ENCODE results near the gene SERTAD3. TPM values are rescaled to one million over a fixed set of nuclear protein-coding genes. Genes with fewer than 3 reads are reported as not detected.

SERTAD3 gene
- total and polyA plus RNA-seq, 2 of the 8 experiments (the other 6 are each of a cell fraction or from before 2014, with no cell fraction given): 15.1 to 32.1 TPM

GRCh38 chr19:40393894-40394815 lies 50.0 kb downstream of the SERTAD3 start:
- no peak for FAIRE-seq
- no peaks in the 10 kb centered on the region for H3K79me1 ChIP-seq (ENCODE audit: low read depth, low read length)
- TF ChIP-seq RAD21 (IDR thresholded peaks at IDR 0.05 in 1 of 2, conservative IDR thresholded peaks at IDR 0.05 in 1 of 2; ENCODE audit: low read depth in 2 of 2, low read length in 2 of 2) (no peak), SIRT6 (IDR thresholded peaks at IDR 0.05; ENCODE audit: low read length) (no peak), JUN (IDR thresholded peaks at IDR 0.05; ENCODE audit: low read depth, low read length) (no peak), TCF12 (IDR thresholded peaks at IDR 0.05; ENCODE audit: low read depth, low read length) (no peak), KDM4A (IDR thresholded peaks at IDR 0.05; ENCODE audit: low read depth, low read length, severe bottlenecking) (no peak), RBBP5 (IDR thresholded peaks at IDR 0.05; ENCODE audit: borderline replicate concordance, low read depth, low read length) (no peak), SRF (IDR thresholded peaks at IDR 0.05; ENCODE audit: low read depth, low read length) (no peak), HDAC6 (IDR thresholded peaks at IDR 0.05; ENCODE audit: low read depth, low read length) (no peak), SP1 (IDR thresholded peaks at IDR 0.05; ENCODE audit: low read depth, low read length) (no peak), NANOG (IDR thresholded peaks at IDR 0.05; ENCODE audit: insufficient read depth, low read depth, low read length, poor library complexity, severe bottlenecking) (no peak), YY1 (IDR thresholded peaks at IDR 0.05; ENCODE audit: low read depth, low read length) (no peak), CEBPB (IDR thresholded peaks at IDR 0.05; ENCODE audit: low read depth, low read length) (no peak)

More at GRCh38 chr19:40393894-40394815, 50.0 kb downstream of the SERTAD3 start:
- Histone ChIP-seq H3K18ac (ENCODE audit: extremely low read depth, low read length) (no peak overlapping the region), H3K56ac (replicated peaks; ENCODE audit: insufficient read length, low read depth, low read length) (no peak overlapping the region), H2BK120ac (replicated peaks; ENCODE audit: low read depth, low read length) (no peak overlapping the region), H3K36me3 (ENCODE audit: control insufficient read depth in 2 of 4, insufficient read depth in 4 of 4, low read length in 3 of 4) (no peaks in the 10 kb centered on the region), H3K79me2 (ENCODE audit: control insufficient read depth in 1 of 2, insufficient read depth in 2 of 2, low read length in 2 of 2) (no peaks in the 10 kb centered on the region), H4K8ac (ENCODE audit: extremely low read depth, insufficient read depth, low read length) (0 out of 2 replicates have a peak overlapping the region, but pooled peaks have one; percentile 41), H2BK12ac (ENCODE audit: low read depth, low read length) (peak overlapping the region; percentile 55; the same call in 1 of the 2 replicates), H3K23ac (ENCODE audit: insufficient read length) (no peak overlapping the region), H3K9me3 (ENCODE audit: insufficient read depth in 2 of 2, low read depth in 1 of 2, low read length in 1 of 2) (no peaks in the 10 kb centered on the region), H3K4me3 (ENCODE audit: extremely low read depth in 1 of 4, insufficient read depth in 2 of 4, low read depth in 3 of 4, low read length in 4 of 4) (no peak overlapping the region), H3K23me2 (ENCODE audit: low read depth, low read length) (peaks cover 2% of the 10 kb centered on the region; the same call in 1 of the 2 replicates), H3K4ac (replicated peaks; ENCODE audit: insufficient read length, low read depth, low read length) (no peak overlapping the region), H3K27me3 (replicated peaks in 1 of 4; ENCODE audit: control insufficient read depth in 3 of 4, extremely low read depth in 1 of 4, insufficient read depth in 3 of 4, low read length in 3 of 4) (peaks cover 0 to 8% (median 5%) of the 10 kb centered on the region in 4 experiments; a peak in 6 of 7 replicates), H2BK5ac (ENCODE audit: low read depth, low read length) (no peak overlapping the region), H4K91ac (replicated peaks; ENCODE audit: insufficient read length, low read length) (no peak overlapping the region), H4K20me1 (replicated peaks in 1 of 2; ENCODE audit: control insufficient read depth in 1 of 2, insufficient read depth in 2 of 2, low read length in 2 of 2) (peaks cover 0 to 1% of the 10 kb centered on the region in 2 experiments), H3K27ac (ENCODE audit: low read depth, low read length) (no peak overlapping the region), H2AFZ (ENCODE audit: low read length) (no peak overlapping the region), H3K4me2 (ENCODE audit: insufficient read depth in 1 of 2, low read depth in 2 of 2, low read length in 2 of 2) (no peak overlapping the region), H3K4me1 (replicated peaks in 1 of 4; ENCODE audit: control insufficient read depth in 3 of 4, insufficient read depth in 4 of 4, low read length in 3 of 4) (peaks cover 0 to 7% (median 6%) of the 10 kb centered on the region in 4 experiments; a peak in 5 of 7 replicates), H2AK5ac (ENCODE audit: low read depth, low read length) (no peak overlapping the region), H4K5ac (ENCODE audit: insufficient read length, low read depth, low read length) (no peak overlapping the region), H2BK20ac (ENCODE audit: low read length) (no peak overlapping the region), H3K9ac (replicated peaks in 1 of 4; ENCODE audit: extremely low read depth in 1 of 4, low read depth in 3 of 4, low read length in 3 of 4) (no peak overlapping the region), H2BK15ac (ENCODE audit: low read length) (0 out of 2 replicates have a peak overlapping the region, but pooled peaks have one; percentile 16), H3K14ac (ENCODE audit: insufficient read length) (no peak overlapping the region)
- CTCF ChIA-PET (ENCODE audit: partially characterized antibody): interaction anchor here (0.7 to 1.6 kb wide), 7 partner anchors 10 to 74 kb away, joined by 3 to 7 read pairs (median 4); no protein-coding TSS in a partner anchor
- POLR2A ChIA-PET (ENCODE audit: partially characterized antibody): interaction anchor here (0.8 to 5.4 kb wide), 6 partner anchors 9 to 32 kb away, joined by 3 to 24 read pairs (median 4); partner anchors contain the start of gene SERTAD1
- DNase-seq (ENCODE audit: low read depth in 1 of 2, low spot score in 2 of 2): no peak
- 89% methylated on average over 24 of the region's 41 CpGs; no CpG with 5 or more reads in 1 of the 2 experiments for WGBS, 2 experiments (ENCODE audit: extremely low coverage in 1 of 2, insufficient coverage in 1 of 2, insufficient read length in 1 of 2, insufficient replicate concordance in 2 of 2, low coverage in 1 of 2, low lambda C conversion rate in 2 of 2, missing lambda C conversion rate in 1 of 2)
